ENCODE measurements around the gene DNAI2. TPM values are rescaled to one million over a fixed set of nuclear protein-coding genes. Genes with fewer than 3 reads are reported as not detected.

Gene DNAI2
- total and polyA plus RNA-seq, 12 donors = 0.06 to 0.26 (median 0.14) TPM; not detected in 9

DNA sequence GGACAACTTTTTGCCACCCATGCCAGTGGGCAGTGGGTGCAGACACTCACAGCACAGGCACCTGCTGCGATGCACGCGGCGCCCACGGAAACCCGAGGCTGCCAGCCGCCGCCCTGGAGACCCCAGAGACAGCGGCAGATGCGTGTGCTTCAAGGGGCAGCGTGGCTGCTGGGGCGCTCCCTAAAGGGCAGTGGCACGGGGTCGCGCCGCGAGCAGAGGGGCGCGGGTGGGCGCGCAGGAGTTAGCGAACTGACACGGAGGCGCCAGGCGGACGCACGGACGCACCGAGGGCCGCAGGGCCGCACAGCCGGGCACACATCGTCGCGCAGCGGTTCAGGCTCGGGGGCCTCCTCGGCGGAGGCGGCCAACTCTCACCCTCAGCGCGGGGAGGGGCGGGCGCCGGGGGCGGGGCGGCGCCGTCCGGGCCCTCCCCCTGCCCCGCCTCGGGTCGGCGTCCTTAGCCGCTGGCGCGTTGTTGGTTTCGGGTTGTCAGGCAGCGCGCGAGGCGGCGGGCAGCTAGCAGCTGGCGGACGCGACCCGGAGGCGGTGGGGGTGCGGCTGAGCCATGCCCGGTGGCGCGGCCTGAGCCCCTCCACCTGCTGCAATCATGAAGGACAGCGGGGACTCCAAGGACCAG lies 51.8 kb downstream of the DNAI2 start, which contains the start of gene KIF19:
Gene KIF19 (plus strand): TSS at position 484 of the 637 bp plus-strand sequence. CDS start 124 bp downstream, at position 608.
- Histone ChIP-seq H3K27ac (no peak within 1 kb of the TSS), H3K36me3 (replicated peaks in 1 of 2) (no peaks in the 10 kb centered on the region), H3K9me3 (replicated peaks in 1 of 3) (no peaks in the 10 kb centered on the region), H3K4me3 (peak within 1 kb of the TSS in 2 of 4 donors; percentile 13 to 57), H3K4me1 (replicated peaks in 1 of 2) (peaks cover 4 to 16% of the 10 kb centered on the region in 2 donors), H3K27me3 (peaks cover 16% of the 10 kb centered on the region)
- intact Hi-C loops (cut with DNase I) = no loop called here
- WGBS, 4 donors = 0 to 80% (median 5%) methylated on average over 4 to 73 of the region's 73 CpGs
- TF ChIP-seq POLR2A (IDR thresholded peaks at IDR 0.05) (no peak), CTCF (IDR thresholded peaks at IDR 0.05) (no peak)
- peak in 4 of 7 donors; percentile 15 to 53 (median 36) for DNase-seq

- Histone ChIP-seq H3K36me3 (replicated peaks in 1 of 2) (no peaks in the 10 kb centered on the region), H3K9me3 (replicated peaks in 1 of 3) (no peaks in the 10 kb centered on the region), H3K27me3 (peaks cover 16% of the 10 kb centered on the region), H3K4me3 (peak overlapping the region in 2 of 4 donors; percentile 13 to 57), H3K4me1 (replicated peaks in 1 of 2) (peaks cover 4 to 16% of the 10 kb centered on the region in 2 donors), H3K27ac (no peak overlapping the region)
- DNase-seq = no peak
- intact Hi-C loops (cut with DNase I) = no loop called here
- whole genome bisulfite sequencing, 4 donors = 30 to 43% (median 32%) methylated on average over 8 to 10 of the region's 10 CpGs
- no peak for TF ChIP-seq POLR2A (IDR thresholded peaks at IDR 0.05)
- TF ChIP-seq CTCF (IDR thresholded peaks at IDR 0.05) = no peak
These were observed 52.5 kb downstream of the DNAI2 start for GRCh38 chr17:74326506-74326905.

DNA sequence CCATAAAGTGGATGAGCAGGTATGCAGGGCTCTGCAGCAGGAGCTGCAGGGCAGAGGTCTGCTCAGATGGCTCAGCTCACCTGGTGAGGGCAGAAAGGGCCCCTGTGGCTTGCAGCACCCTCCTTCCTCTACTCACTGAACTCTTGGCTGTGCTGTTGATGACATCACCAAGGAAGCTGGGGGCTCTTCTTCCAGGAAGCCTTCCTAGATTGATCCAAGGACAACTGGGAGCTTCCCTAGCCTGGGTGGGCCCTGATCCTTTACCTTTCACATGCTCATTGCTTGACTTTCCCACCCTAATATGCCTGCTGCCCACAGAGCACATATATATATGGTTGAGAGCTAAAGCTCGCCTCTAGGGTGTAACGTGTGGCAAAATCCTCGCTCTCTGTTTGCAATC lies 54.5 kb downstream of the DNAI2 start:
- no peak for TF ChIP-seq POLR2A (IDR thresholded peaks at IDR 0.05)
- no peak for TF ChIP-seq CTCF (IDR thresholded peaks at IDR 0.05)
- Histone ChIP-seq H3K4me3 (no peak overlapping the region), H3K36me3 (replicated peaks in 1 of 2) (no peaks in the 10 kb centered on the region), H3K9me3 (replicated peaks in 1 of 3) (no peaks in the 10 kb centered on the region), H3K27me3 (peaks cover 16% of the 10 kb centered on the region), H3K27ac (no peak overlapping the region), H3K4me1 (replicated peaks in 1 of 2) (peaks cover 4 to 16% of the 10 kb centered on the region in 2 donors)
- 93 to 99% (median 96%) methylated on average over 3 of the region's 3 CpGs for WGBS, 4 donors
- no peak for DNase-seq
- intact Hi-C loops (cut with DNase I) = no loop called here

- Histone ChIP-seq H3K9me3 (replicated peaks in 1 of 3) (no peaks in the 10 kb centered on the region), H3K27me3 (peaks cover 16% of the 10 kb centered on the region), H3K4me3 (no peak overlapping the region), H3K27ac (no peak overlapping the region), H3K4me1 (replicated peaks in 1 of 2) (peaks cover 4 to 16% of the 10 kb centered on the region in 2 donors), H3K36me3 (replicated peaks in 1 of 2) (no peaks in the 10 kb centered on the region)
- intact Hi-C loops (cut with DNase I) = no loop called here
- 66 to 83% (median 73%) methylated on average over 3 of the region's 3 CpGs for WGBS, 4 donors
- DNase-seq = no peak
- TF ChIP-seq POLR2A (IDR thresholded peaks at IDR 0.05) (no peak), CTCF (IDR thresholded peaks at IDR 0.05) (no peak)
These were observed 55.3 kb downstream of the DNAI2 start for GRCh38 chr17:74329378-74329777.
